WTC11 (cell line): ENCODE data around the gene CHORDC1. TPM values are rescaled to one million over a fixed set of nuclear protein-coding genes. Genes with fewer than 3 reads are reported as not detected.

Experiments used
- ATAC-seq: fragments of 200-7000 bp; cut with Tn5 transposase; 2 replicates; pipeline ENCODE4 v1.10.0; 2021; ENCODE audit warnings: mild to moderate bottlenecking, moderate library complexity
- CTCF ChIA-PET: fragments of 300-600 bp; sonication (Branson Sonifier 250); formaldehyde crosslinking; loops from one replicate; lab custom pipeline; 2021; ENCODE audit warnings: antibody characterized with exemption; lab: Charles Lee
- POLR2A ChIA-PET: fragments of 350-600 bp; sonication (Branson Sonifier 250); formaldehyde crosslinking; loops from one replicate; lab custom pipeline; 2021; ENCODE audit warnings: antibody characterized with exemption; lab: Charles Lee
- DNase-seq: peaks from one replicate; pipeline ENCODE4 v3.0.0; 2021; ENCODE audit warnings: low spot score
- H3K27ac Mint-ChIP-seq: 2 replicates; pipeline ENCODE4 v1.8.0; 2021; ENCODE audit warnings: mixed read lengths
- H3K27me3 Mint-ChIP-seq: 2 replicates; pipeline ENCODE4 v1.8.0; 2021; ENCODE audit warnings: low read depth, mild to moderate bottlenecking, moderate library complexity, mixed read lengths
- H3K36me3 Mint-ChIP-seq: 2 replicates; pipeline ENCODE4 v1.8.0; 2021; ENCODE audit warnings: mixed read lengths
- H3K4me1 Mint-ChIP-seq: 2 replicates; pipeline ENCODE4 v1.8.0; 2022; ENCODE audit warnings: mixed read lengths
- H3K4me3 Mint-ChIP-seq: 2 replicates; pipeline ENCODE4 v1.8.0; 2021; ENCODE audit warnings: mild to moderate bottlenecking, moderate library complexity, mixed read lengths
- H3K9me3 Mint-ChIP-seq: 2 replicates; pipeline ENCODE4 v1.8.0; 2021; ENCODE audit warnings: mixed read lengths
- CBFB ChIP-seq: sonication (generic); formaldehyde crosslinking; IDR thresholded peaks from 2 replicates; pipeline ENCODE4 v1.8.1; 2022; ENCODE audit warnings: mild to moderate bottlenecking, low read depth, missing genetic modification reagents
- CREB1 ChIP-seq: sonication (generic); formaldehyde crosslinking; IDR thresholded peaks from 2 replicates; pipeline ENCODE4 v1.8.0; 2023; ENCODE audit warnings: mild to moderate bottlenecking, missing genetic modification reagents
- ERG ChIP-seq: fragments of 250-450 bp; sonication (Bioruptor Pico); IDR thresholded peaks from 2 replicates; pipeline ENCODE4 v1.8.0; 2021; ENCODE audit warnings: mild to moderate bottlenecking
- HMGA2 ChIP-seq: fragments of 250-450 bp; sonication (Bioruptor Pico); IDR thresholded peaks from 2 replicates; pipeline ENCODE4 v1.4.0; 2021; ENCODE audit warnings: mild to moderate bottlenecking, moderate library complexity
- IRF2 ChIP-seq: sonication (generic); formaldehyde crosslinking; IDR thresholded peaks from 2 replicates; pipeline ENCODE4 v1.8.0; 2022; ENCODE audit warnings: low read depth, missing genetic modification reagents, borderline replicate concordance
- MXD4 ChIP-seq: fragments of 250-450 bp; sonication (Bioruptor Pico); IDR thresholded peaks from 2 replicates; pipeline ENCODE4 v1.8.0; 2021; ENCODE audit warnings: mild to moderate bottlenecking, moderate library complexity, borderline replicate concordance
- NFE2L1 ChIP-seq: sonication (generic); formaldehyde crosslinking; IDR thresholded peaks from 2 replicates; pipeline ENCODE4 v1.8.1; 2023; ENCODE audit warnings: missing genetic modification reagents
- OVOL2 ChIP-seq: fragments of 250-450 bp; sonication (Bioruptor Pico); IDR thresholded peaks from 2 replicates; pipeline ENCODE4 v1.9.0; 2021; ENCODE audit warnings: mild to moderate bottlenecking, borderline replicate concordance
- PRDM15 ChIP-seq: sonication (generic); formaldehyde crosslinking; IDR thresholded peaks from 2 replicates; pipeline ENCODE4 v1.8.0; 2022; ENCODE audit warnings: missing genetic modification reagents
- SP1 ChIP-seq: sonication (generic); formaldehyde crosslinking; conservative IDR thresholded peaks from 2 replicates; pipeline ENCODE4 v1.8.1; 2022; ENCODE audit warnings: missing genetic modification reagents
- STAT6 ChIP-seq: sonication (generic); formaldehyde crosslinking; conservative IDR thresholded peaks from 2 replicates; pipeline ENCODE4 v1.8.1; 2023; ENCODE audit warnings: mild to moderate bottlenecking, low read depth, missing genetic modification reagents, moderate library complexity
- ZNF416 ChIP-seq: fragments of 250-450 bp; sonication (Bioruptor Pico); IDR thresholded peaks from 2 replicates; pipeline ENCODE4 v1.9.0; 2021; ENCODE audit warnings: mild to moderate bottlenecking, inconsistent platforms
- total RNA-seq: library from RNA; stranded (reverse); gene quantifications from 3 replicates; pipeline ENCODE4 v1.2.3, GENCODE V29; 2021
- TF ChIP-seq, protein P1 (sequence below): fragments of 250-450 bp; sonication (Bioruptor Pico); conservative IDR thresholded peaks from 2 replicates; pipeline ENCODE4 v1.9.0; 2021; ENCODE audit warnings: mild to moderate bottlenecking
- TF ChIP-seq, protein P2 (sequence below): sonication (generic); formaldehyde crosslinking; IDR thresholded peaks from 2 replicates; pipeline ENCODE4 v1.8.0; 2022; ENCODE audit warnings: mild to moderate bottlenecking, missing genetic modification reagents

CHORDC1 gene
- total RNA-seq, 1 experiment from 2014 or later, result 71.8 TPM

DNA sequence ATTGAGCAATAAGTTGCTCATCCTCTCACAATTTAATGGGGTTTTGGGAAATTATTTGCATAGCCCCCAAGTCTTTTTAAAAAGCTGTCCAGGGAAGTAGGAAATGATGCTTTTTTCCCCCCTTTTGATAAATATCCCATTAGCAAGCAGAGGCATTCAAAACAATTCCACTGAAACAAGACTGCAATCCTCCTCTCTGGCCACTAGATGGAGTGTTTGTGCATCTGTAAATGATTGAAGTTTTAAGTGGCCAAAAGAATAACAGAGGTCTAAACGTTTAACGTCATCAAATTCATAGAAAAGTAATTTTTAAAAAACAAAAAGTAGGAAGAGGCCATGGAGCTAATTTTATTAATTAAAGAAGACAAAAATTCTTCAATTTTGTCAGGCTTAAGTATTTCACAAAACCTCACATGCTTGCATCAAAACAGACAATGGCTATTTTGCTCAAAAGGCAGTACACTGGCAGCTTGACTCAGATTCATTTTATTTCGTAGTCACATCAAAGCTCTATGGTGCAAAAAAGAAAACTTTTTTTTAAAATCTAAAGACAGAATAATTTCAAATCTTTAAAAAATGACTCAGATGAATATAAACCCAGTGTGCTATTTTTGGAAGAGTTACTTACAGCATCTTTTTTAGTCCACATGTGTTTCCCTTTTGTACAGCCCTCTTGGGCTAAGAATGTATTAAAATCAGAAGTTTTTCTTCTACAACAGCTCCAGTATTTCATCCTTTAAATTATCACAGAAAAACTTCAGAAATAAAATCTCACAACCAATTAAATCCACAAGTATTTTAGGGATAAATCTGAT, 17.8 kb downstream of the CHORDC1 start (continued):
- TF ChIP-seq, protein P1, sequence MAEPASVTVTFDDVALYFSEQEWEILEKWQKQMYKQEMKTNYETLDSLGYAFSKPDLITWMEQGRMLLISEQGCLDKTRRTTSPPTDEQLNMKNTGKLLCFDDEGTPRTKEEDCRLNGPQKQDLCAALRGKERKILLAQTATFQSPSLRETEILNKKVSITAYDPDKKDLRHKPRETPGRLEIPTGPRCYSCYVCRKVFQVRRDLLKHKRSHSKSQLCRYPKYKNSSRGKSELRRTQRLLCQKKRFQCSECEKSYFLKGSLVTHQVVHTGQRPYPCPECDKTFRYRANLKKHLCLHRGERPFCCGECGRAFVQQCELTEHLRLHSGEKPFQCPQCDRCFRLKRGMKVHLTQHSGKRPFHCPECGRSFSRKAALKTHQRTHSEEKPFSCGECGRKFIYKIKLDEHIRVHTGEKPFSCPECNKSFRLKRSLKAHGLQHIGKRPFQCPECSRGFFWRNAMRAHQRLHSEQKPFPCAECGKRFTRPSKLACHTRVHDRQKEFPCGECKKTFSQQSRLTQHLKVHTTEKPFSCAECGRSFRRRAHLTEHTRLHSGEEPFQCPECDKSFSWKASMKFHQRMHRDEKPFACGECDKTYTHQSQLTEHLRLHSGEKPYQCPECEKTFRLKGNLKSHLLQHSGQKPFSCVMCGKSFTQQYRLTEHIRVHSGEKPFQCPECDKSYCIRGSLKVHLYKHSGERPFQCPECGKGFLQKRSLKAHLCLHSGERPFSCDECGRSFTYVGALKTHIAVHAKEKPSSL, result no peak

DNA sequence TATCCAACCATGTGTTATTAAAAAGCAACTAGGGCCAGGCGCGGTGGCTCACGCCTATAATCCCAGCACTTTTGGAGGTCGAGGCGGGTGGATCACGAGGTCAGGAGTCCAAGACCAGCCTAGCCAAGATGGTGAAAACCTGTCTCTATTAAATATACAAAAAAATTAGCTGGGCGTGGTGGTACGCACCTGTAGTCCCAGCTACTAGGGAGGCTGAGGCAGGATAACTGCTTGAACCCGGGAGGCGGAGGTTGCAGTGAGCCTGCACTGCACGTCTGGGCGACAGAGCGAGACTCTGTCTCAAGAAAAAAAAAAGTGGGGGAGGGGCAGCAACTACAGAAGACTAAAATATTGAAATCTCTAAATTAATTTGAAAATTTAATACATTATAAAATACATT, 18.4 kb downstream of the CHORDC1 start:
- CTCF ChIA-PET, result interaction anchor here (1.0 kb wide), 1 partner anchor 43 kb away, joined by 3 read pairs; no protein-coding TSS in a partner anchor
- H3K36me3 Mint-ChIP-seq, result peaks cover 57% of the 10 kb centered on the region
- no peak overlapping the region for H3K4me3 Mint-ChIP-seq
- no peaks in the 10 kb centered on the region for H3K4me1 Mint-ChIP-seq
- POLR2A ChIA-PET, result no interaction called here
- DNase-seq, result no peak
- H3K27me3 Mint-ChIP-seq, result no peaks in the 10 kb centered on the region
- ATAC-seq, result no peak
- H3K27ac Mint-ChIP-seq, result no peak overlapping the region
- TF ChIP-seq STAT6 (CRISPR knock-in tag) (no peak), NFE2L1 (CRISPR knock-in tag) (no peak), MXD4 (no peak), SP1 (no peak), HMGA2 (no peak), CBFB (CRISPR knock-in tag) (no peak), IRF2 (CRISPR knock-in tag) (no peak), ZNF416 (CRISPR knock-in tag) (no peak), OVOL2 (CRISPR knock-in tag) (no peak), CREB1 (no peak), ERG (no peak), PRDM15 (CRISPR knock-in tag) (no peak)
- TF ChIP-seq, protein P2, sequence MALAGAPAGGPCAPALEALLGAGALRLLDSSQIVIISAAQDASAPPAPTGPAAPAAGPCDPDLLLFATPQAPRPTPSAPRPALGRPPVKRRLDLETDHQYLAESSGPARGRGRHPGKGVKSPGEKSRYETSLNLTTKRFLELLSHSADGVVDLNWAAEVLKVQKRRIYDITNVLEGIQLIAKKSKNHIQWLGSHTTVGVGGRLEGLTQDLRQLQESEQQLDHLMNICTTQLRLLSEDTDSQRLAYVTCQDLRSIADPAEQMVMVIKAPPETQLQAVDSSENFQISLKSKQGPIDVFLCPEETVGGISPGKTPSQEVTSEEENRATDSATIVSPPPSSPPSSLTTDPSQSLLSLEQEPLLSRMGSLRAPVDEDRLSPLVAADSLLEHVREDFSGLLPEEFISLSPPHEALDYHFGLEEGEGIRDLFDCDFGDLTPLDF, result no peak
- H3K9me3 Mint-ChIP-seq, result no peaks in the 10 kb centered on the region
